Brain microvascular endothelial cell (primary cell): ENCODE measurements around the gene AMOTL1.

Experiments
- DNase-seq: peaks from one replicate; pipeline ENCODE4 v3.0.0-alpha.2; 2020
- H3K27ac ChIP-seq: fragments of 250-450 bp; sonication (Bioruptor Pico); 2 replicates; pipeline ENCODE4 v1.5.1; 2020; ENCODE audit warnings: mild to moderate bottlenecking, moderate library complexity
- H3K27me3 ChIP-seq: fragments of 250-450 bp; sonication (Bioruptor Pico); replicated peaks from 2 replicates; pipeline ENCODE4 v1.5.1; 2020; ENCODE audit warnings: mild to moderate bottlenecking
- H3K36me3 ChIP-seq: fragments of 250-450 bp; sonication (Bioruptor Pico); replicated peaks from 2 replicates; pipeline ENCODE4 v1.5.1; 2020; ENCODE audit warnings: mild to moderate bottlenecking
- H3K4me3 ChIP-seq: 2 replicates; pipeline ENCODE4 v1.5.1; 2011; ENCODE audit warnings: low read depth, mild to moderate bottlenecking, control low read depth, low read length, moderate library complexity
- CTCF ChIP-seq: IDR thresholded peaks from 2 replicates; pipeline ENCODE4 v1.5.1; 2011; ENCODE audit warnings: low read depth, mild to moderate bottlenecking, moderate library complexity, low read length, control low read depth, inconsistent platforms; ENCODE audit errors: missing control alignments
- in situ Hi-C: cut with HindIII; loops from 2 replicates; pipeline ENCODE4 v1.10.0; 2017; ENCODE audit warnings: low sequenced_read_pairs, low pct_ligation_motif_present

AMOTL1 gene

DNA sequence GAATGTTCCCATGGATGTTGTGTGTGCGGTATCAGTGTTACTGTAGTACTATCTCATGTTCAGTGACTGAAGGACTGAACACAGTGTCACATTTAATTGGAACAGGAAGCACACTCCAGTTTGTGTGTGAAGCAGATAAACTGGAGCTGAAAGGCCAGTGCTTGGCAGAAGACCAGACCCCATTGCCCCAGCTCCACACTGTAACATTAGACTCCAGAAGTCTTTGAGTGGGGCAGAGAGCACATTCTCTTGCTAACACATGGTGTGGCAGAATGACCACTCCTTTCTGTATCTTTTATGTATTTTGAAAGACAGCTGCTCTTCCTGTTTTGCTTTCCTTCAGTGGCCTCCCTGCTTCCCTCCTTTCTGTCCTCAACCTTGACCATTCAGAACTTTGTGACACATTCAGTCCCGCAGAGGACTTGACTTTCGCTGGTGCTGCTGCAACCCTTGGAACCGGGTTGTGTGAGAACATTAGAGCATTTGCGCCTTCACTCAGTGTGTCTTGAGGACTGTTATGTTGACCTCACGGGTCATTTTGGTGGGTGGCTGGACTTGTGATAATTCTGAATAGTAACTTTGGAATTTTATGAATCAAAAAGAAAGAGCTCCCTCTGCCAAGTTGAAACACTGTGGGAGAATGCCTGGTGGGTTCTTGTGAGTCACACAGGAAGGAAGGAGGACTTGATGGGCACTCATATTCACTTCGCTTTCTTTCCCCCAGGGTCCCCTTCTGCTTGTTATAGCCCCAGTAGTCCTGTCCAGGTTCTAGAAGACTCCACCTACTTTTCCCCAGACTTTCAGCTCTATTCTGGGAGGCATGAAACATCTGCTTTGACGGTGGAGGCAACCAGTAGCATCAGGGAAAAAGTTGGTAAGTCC lies 26.4 kb downstream of the AMOTL1 start:
- H3K36me3 ChIP-seq: peaks cover 2% of the 10 kb centered on the region
- H3K4me3 ChIP-seq: peak overlapping the region; percentile 58
- H3K27me3 ChIP-seq: no peaks in the 10 kb centered on the region
- peak overlapping the region; percentile 99 for H3K27ac ChIP-seq
- peak; percentile 25 for TF ChIP-seq CTCF
- in situ Hi-C loops: no loop called here
- peak; percentile 99 for DNase-seq

GRCh38 chr11:94795476-94796189 lies 27.5 kb downstream of the AMOTL1 start:
- in situ Hi-C loops: no loop called here
- Histone ChIP-seq H3K36me3 (peaks cover 13% of the 10 kb centered on the region), H3K27me3 (no peaks in the 10 kb centered on the region), H3K27ac (peak overlapping the region; percentile 99), H3K4me3 (peak overlapping the region; percentile 58)
- no peak for TF ChIP-seq CTCF
- no peak for DNase-seq

GRCh38 chr11:94796190-94796580 lies 28.0 kb downstream of the AMOTL1 start:
- peak overlapping the region; percentile 58 for H3K4me3 ChIP-seq
- H3K36me3 ChIP-seq: peaks cover 19% of the 10 kb centered on the region
- no peak for DNase-seq
- no peaks in the 10 kb centered on the region for H3K27me3 ChIP-seq
- in situ Hi-C loops: no loop called here
- H3K27ac ChIP-seq: peak overlapping the region; percentile 99
- no peak for TF ChIP-seq CTCF

DNA sequence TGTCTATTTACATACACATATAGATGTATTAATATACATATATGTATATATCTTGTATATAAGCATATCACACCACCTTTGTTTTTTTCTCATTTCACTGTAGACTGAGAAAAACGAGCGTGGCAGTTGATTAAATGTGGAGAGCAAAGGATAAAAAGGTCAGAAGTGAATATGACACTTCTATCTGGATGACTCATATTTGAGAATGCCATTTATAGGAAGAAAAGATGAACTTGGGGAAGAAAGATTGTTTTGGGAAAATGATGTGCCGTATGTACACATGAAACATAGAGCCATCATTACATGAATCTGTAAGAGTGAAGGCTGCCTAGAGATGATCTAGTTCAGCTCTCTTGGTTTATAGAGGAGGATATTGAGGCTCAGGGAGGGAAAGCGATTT lies 28.7 kb downstream of the AMOTL1 start:
- H3K27ac ChIP-seq: no peak overlapping the region
- in situ Hi-C loops: no loop called here
- no peak for TF ChIP-seq CTCF
- DNase-seq: no peak
- H3K36me3 ChIP-seq: peaks cover 26% of the 10 kb centered on the region
- H3K27me3 ChIP-seq: no peaks in the 10 kb centered on the region
- H3K4me3 ChIP-seq: peak overlapping the region; percentile 58

- Histone ChIP-seq H3K27me3 (no peaks in the 10 kb centered on the region), H3K36me3 (peaks cover 33% of the 10 kb centered on the region), H3K27ac (no peak overlapping the region), H3K4me3 (no peak overlapping the region)
- TF ChIP-seq CTCF: no peak
- DNase-seq: no peak
- in situ Hi-C loops: no loop called here
Measured at GRCh38 chr11:94799726-94800125, 31.6 kb downstream of the AMOTL1 start.
